ENCODE data around the gene TRAF4. TPM values are rescaled to one million over a fixed set of nuclear protein-coding genes. Genes with fewer than 3 reads are reported as not detected.

The TRAF4 gene
- total RNA-seq, 2 experiments from 2014 or later, result 60.1 to 107 TPM

DNA sequence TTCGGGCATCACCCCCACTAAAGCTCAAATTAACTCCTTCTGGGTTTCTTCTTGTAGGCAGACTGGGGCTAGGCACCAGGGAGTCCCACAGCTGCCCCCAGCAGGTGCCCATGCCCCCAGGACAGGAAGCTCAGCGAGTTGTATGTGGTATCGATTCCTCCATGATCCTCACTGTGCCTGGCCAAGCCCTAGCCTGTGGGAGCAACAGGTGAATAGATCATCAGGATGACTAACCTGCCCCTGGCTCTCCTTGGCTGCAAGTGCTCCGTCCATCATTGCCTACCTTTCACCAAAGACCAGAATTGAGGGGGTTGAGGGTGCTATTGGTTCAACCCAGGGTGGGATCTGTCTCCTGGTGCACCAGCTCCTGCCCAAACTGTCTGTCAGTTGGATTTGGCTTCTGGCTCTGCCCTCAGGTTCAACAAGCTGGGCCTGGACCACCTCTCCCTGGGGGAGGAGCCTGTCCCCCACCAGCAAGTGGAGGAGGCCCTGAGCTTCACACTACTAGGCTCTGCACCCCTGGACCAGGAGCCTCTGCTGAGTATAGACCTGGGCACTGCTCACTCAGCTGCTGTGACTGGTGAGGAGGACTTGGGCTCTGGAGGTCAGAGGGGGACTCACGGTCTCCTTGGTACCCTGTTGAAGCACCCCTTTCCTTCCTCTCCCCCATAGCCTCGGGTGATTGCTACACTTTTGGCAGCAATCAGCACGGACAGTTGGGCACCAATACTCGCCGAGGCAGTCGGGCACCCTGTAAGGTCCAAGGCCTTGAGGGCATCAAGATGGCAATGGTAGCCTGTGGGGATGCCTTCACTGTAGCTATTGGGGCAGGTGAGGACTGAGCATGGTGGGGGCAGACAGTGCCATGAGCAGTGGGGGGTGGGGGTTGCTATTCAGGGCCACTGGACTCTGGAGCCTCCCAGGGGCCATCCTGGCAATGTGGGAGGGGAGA lies 3.1 kb upstream of the TRAF4 start:
- ATAC-seq (no peak), DNase-seq (no peak)
- CTCF ChIA-PET, result interaction anchor here (1.7 to 16.9 kb wide), 4 partner anchors 9 to 213 kb away, joined by 4 to 591 read pairs (median 19); partner anchors contain the start of genes NEK8 and TLCD1
- Mint-ChIP-seq H3K27ac (no peak overlapping the region), H3K4me3 (no peak overlapping the region), H3K9me3 (ENCODE audit: low read depth) (peaks cover 3% of the 10 kb centered on the region), H3K4me1 (peaks cover 30% of the 10 kb centered on the region), H3K27me3 (no peaks in the 10 kb centered on the region), H3K36me3 (peaks cover 21% of the 10 kb centered on the region)

DNA sequence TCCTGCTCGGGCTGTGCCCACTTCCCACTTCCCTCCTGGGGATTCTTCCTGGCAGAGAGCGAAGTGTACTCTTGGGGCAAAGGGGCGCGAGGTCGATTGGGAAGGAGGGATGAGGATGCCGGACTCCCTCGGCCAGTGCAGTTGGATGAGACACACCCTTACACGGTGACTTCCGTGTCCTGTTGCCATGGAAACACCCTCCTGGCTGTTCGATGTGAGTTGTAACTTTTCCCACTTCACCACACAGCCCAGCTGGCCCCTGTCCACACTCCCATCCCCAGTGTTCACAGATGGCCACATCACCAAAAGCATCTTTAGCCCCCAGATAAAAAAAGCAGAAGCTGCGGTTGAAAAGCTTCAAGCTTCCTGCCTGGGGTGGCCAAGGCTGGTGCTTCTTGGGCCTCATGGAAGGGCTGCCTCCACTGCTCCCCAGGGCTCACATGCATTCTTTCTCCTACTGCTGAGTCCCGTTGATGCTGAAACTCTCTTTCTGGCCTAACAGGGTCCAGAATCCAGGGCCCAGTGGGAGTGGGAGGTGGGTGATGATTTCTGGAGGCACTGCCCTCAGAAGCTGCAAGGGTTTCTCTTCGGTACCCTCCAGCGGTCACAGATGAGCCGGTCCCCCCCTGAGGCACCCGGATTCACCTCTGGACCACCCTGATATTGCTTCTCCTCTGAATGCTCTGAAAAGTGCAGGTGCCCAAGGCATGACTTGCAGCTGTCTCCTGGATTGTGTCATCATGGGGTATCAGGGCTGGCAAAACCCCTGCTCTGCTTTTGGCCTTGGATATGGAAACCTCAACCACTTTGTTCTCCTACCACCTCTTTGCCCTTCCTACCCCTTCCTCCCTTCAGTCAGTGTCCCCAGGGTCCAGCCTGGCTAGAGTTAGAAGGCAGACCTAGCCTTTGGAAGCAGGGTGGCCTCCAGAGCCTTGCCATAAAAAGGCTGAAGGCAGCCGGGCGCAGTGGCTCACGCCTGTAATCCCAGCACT lies 2.2 kb upstream of the TRAF4 start:
- DNase-seq (no peak), ATAC-seq (no peak)
- CTCF ChIA-PET, result interaction anchor here (1.6 to 16.9 kb wide), 6 partner anchors 8 to 212 kb away, joined by 3 to 591 read pairs (median 8); partner anchors contain the start of genes FLOT2, NEK8 and TLCD1
- Mint-ChIP-seq H3K27ac (no peak overlapping the region), H3K27me3 (no peaks in the 10 kb centered on the region), H3K4me1 (peaks cover 36% of the 10 kb centered on the region), H3K9me3 (ENCODE audit: low read depth) (peaks cover 3% of the 10 kb centered on the region), H3K4me3 (no peak overlapping the region), H3K36me3 (peaks cover 19% of the 10 kb centered on the region)

DNA sequence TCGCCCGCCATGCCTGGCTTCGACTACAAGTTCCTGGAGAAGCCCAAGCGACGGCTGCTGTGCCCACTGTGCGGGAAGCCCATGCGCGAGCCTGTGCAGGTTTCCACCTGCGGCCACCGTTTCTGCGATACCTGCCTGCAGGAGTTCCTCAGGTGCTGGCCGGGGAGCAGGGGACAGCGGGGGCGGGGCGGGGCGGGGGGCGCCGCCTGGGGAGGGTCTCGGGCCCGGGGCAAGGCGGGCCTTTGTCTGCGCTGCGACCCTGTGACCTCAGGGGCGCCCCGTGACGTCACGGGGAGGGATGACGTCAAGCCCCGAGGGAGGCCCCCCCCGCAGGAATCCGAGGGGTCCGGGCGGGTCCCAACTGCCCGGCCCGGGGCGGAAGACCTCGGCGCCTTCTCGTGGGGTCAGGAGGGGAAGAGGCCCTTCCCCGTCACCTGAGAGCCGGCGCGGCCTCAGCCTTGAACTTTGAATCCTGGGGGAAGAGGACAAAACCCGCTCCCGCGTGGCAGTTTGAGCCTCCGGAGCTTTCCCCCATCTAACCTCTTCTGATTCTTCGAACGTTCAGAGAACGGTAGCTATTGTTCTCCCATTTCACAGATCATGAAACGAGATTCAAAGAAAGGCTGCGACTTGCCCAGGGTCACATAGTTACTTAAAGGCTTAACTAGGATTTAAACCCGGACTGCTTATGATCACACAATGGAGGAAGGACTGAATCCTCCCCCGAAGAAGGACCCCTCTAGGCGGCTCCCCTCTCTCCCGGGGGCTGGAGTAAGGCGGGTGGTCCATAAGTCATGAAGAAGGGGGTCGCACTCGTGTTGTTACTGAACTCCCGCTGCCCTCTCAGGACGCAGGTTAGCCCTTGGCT lies 527 bp downstream of the TRAF4 start:
- ATAC-seq (peak; percentile 46), DNase-seq (peak; percentile 82)
- Mint-ChIP-seq H3K27ac (peak overlapping the region; percentile 95), H3K9me3 (ENCODE audit: low read depth) (peaks cover 3% of the 10 kb centered on the region), H3K4me1 (peaks cover 38% of the 10 kb centered on the region), H3K36me3 (peaks cover 13% of the 10 kb centered on the region), H3K27me3 (no peaks in the 10 kb centered on the region), H3K4me3 (peak overlapping the region; percentile 89)
- CTCF ChIA-PET, result interaction anchor here (0.9 to 16.9 kb wide), 7 partner anchors 15 to 151 kb away, joined by 3 to 591 read pairs (median 5); partner anchors contain the start of genes NEK8, RPL23A and TLCD1

DNA sequence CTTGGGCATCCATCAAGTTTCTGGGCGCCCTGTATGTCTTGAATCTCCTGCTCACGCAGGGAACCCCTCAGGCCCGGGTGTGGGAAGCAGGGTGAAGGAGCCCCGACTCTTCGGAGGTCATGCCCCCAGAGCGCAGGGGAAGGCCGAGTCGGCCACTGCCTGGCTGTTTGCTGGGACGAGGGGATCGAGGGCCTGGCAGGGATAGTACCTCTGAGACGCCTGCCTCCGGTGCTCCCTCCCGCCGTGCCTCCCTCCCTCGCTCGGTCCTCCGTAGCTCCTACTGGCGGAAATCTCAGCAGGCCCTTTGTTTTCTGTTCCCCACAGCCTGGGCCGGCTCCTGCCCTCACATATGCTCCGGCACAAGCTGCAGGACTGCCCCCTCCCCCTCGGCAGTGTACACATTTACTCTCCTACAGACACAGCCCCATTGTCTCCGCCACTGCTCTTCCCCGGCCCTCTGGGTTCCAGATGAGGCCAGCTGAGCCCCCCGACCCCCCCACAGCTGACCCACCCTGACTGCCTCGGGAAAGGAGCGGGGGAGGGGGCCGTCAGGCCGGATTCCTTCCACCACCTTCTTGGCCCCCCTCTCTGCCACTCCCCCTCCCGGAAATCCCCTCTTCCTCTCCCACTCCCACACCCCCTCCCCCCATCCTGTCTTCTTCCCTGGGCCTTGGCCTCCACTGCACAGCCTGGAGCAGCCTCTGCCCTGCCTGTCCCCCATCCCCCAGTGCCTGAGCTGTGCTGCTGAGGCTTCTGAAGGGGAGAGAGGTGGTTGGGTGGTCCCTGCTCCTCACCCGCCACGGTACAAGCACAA lies 1.4 kb downstream of the TRAF4 start:
- DNase-seq, result peak; percentile 62
- Mint-ChIP-seq H3K36me3 (peaks cover 11% of the 10 kb centered on the region), H3K9me3 (ENCODE audit: low read depth) (no peaks in the 10 kb centered on the region), H3K4me3 (peak overlapping the region; percentile 89), H3K27ac (peak overlapping the region; percentile 95), H3K4me1 (peaks cover 39% of the 10 kb centered on the region), H3K27me3 (no peaks in the 10 kb centered on the region)
- peak; percentile 10 for ATAC-seq
- CTCF ChIA-PET, result interaction anchor here (0.8 to 16.9 kb wide), 7 partner anchors 16 to 150 kb away, joined by 3 to 591 read pairs (median 5); partner anchors contain the start of genes NEK8, RPL23A and TLCD1

DNA sequence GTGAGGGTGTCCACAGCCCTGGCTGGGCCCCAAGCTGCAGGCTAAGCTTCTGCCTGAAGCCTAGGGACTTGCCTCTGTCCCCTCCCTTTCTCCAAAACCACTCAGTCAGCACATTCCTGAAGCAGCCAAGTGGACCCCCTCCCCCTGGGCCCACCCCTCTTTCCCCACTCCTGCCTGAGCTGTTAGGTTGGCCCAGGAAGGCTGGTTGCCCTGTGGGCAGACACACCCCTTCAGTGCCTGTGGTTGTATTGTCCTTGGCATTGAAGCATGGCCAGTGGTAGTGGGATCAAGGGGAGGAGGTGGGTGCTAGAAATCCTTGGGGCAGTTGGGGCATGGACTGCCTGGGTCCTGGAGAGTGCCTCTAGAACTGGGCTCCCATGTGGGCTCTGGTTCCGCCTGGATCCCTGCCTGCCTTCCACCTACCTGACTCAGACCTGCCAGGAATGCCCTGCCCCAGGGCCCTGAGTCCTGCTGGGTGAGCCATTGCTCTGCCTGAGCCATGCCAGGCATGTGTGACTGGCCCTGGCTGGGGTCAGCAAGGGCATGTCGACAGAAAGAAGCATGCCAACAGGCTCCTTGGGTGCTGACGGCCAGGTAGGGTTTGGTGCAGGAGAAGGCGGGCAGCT lies 2.1 kb downstream of the TRAF4 start:
- Mint-ChIP-seq H3K4me3 (peak overlapping the region; percentile 89), H3K27ac (peak overlapping the region; percentile 72), H3K36me3 (peaks cover 7% of the 10 kb centered on the region), H3K4me1 (peaks cover 44% of the 10 kb centered on the region), H3K27me3 (no peaks in the 10 kb centered on the region), H3K9me3 (ENCODE audit: low read depth) (no peaks in the 10 kb centered on the region)
- ATAC-seq (no peak), DNase-seq (no peak)
- CTCF ChIA-PET, result interaction anchor here (0.8 to 16.9 kb wide), 4 partner anchors 16 to 68 kb away, joined by 3 to 591 read pairs (median 18); partner anchors contain the start of genes NEK8, RPL23A and TLCD1

DNA sequence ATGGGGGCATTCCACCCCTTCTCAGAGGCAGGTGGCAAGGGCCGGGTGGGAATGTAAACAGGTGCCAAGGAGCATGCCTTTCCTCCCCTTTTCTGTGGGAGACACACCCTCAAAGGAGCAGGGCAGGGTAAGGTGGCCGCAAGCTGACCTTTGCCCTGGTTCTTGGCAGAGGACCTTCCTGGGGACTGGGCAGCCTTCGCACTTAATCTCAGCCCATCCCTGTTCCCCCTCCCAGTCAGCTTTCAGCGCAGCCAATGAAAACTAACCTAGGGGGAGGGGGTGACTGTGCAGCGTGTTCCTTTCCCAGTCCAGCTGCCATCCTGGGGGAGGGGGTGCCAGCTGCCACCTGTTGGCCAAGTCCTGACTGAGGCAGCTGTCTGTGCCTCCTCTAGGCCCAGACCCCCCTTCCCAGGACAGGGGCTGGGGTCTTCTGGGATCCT lies 2.8 kb downstream of the TRAF4 start:
- Mint-ChIP-seq H3K9me3 (ENCODE audit: low read depth) (no peaks in the 10 kb centered on the region), H3K36me3 (peaks cover 7% of the 10 kb centered on the region), H3K4me1 (peaks cover 44% of the 10 kb centered on the region), H3K27ac (peak overlapping the region; percentile 72), H3K4me3 (no peak overlapping the region), H3K27me3 (no peaks in the 10 kb centered on the region)
- DNase-seq (no peak), ATAC-seq (no peak)
- CTCF ChIA-PET, result interaction anchor here (1.0 to 16.9 kb wide), 4 partner anchors 10 to 18 kb away, joined by 3 to 591 read pairs (median 15); partner anchors contain the start of genes NEK8 and TLCD1

DNA sequence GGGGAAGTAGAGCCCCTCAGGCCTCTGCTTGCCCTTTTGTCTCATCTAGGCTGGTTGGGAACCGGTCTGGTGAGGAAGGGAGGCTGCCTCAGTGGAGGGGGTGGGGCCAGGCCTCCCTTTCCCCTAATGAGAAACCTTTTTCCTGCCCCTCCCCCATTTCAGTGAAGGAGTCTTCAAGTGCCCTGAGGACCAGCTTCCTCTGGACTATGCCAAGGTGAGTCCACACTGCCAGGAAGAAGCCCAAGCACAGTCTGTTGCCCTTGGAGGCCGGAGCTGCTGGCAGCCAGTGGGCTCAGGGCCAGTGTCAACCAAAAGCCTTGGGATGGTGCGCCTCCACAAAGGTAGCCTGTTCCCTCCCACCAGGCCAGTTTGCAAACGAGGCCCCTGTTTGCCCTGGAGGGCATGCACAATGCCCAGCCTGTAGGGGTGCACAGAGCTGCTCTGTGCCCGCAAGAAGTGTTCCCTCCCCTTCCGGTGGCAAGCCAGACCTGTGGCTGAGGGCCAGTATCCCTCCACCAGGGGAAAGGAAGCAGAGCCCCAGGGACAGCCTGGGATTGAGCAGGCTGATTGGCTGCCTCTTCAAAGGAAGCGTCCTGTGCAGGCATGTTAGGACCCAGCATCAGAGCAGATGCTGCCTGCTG lies 3.4 kb downstream of the TRAF4 start:
- no peak overlapping the region for H3K4me3 Mint-ChIP-seq
- CTCF ChIA-PET, result interaction anchor here (1.0 to 16.9 kb wide), 3 partner anchors 10 to 18 kb away, joined by 3 to 591 read pairs (median 3); partner anchors contain the start of genes NEK8 and TLCD1

DNA sequence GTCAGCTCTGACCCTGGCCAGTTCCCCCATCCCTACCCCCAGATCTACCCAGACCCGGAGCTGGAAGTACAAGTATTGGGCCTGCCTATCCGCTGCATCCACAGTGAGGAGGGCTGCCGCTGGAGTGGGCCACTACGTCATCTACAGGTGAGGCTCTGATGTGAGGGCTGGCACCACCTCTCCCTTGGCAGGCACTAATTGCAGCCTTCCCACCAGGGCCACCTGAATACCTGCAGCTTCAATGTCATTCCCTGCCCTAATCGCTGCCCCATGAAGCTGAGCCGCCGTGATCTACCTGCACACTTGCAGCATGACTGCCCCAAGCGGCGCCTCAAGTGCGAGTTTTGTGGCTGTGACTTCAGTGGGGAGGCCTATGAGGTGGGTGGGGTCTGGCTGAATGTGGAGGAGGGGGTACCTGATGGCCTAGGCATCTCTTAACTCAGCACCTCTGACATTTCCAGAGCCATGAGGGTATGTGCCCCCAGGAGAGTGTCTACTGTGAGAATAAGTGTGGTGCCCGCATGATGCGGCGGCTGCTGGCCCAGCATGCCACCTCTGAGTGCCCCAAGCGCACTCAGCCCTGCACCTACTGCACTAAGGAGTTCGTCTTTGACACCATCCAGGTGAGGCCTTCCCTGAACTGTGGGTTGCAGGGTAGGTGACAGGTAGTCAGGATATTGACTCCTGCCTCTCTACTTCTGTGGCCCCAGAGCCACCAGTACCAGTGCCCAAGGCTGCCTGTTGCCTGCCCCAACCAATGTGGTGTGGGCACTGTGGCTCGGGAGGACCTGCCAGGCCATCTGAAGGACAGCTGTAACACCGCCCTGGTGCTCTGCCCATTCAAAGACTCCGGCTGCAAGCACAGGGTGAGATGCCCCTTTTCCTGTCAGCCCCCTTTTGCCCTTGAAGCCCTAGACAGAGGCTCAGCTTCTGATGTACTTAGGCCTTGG lies 4.3 kb downstream of the TRAF4 start:
- DNase-seq (no peak), ATAC-seq (no peak)
- CTCF ChIA-PET, result interaction anchor here (1.0 to 16.9 kb wide), 6 partner anchors 10 to 101 kb away, joined by 3 to 591 read pairs (median 24); partner anchors contain the start of genes NEK8, RPL23A and TLCD1
- no peak overlapping the region for H3K4me3 Mint-ChIP-seq
- H3K36me3 Mint-ChIP-seq, result peaks cover 5% of the 10 kb centered on the region
- no peaks in the 10 kb centered on the region for H3K9me3 Mint-ChIP-seq (ENCODE audit: low read depth)
- H3K27me3 Mint-ChIP-seq, result no peaks in the 10 kb centered on the region
- peak overlapping the region; percentile 9 for H3K27ac Mint-ChIP-seq
- H3K4me1 Mint-ChIP-seq, result peaks cover 39% of the 10 kb centered on the region

More for the DNA sequence above, 3.4 kb downstream of the TRAF4 start:
- no peaks in the 10 kb centered on the region for H3K27me3 Mint-ChIP-seq
- H3K36me3 Mint-ChIP-seq, result peaks cover 5% of the 10 kb centered on the region
- no peak for DNase-seq
- peaks cover 41% of the 10 kb centered on the region for H3K4me1 Mint-ChIP-seq
- no peak for ATAC-seq
- H3K27ac Mint-ChIP-seq, result peak overlapping the region; percentile 32
- no peaks in the 10 kb centered on the region for H3K9me3 Mint-ChIP-seq (ENCODE audit: low read depth)

DNA sequence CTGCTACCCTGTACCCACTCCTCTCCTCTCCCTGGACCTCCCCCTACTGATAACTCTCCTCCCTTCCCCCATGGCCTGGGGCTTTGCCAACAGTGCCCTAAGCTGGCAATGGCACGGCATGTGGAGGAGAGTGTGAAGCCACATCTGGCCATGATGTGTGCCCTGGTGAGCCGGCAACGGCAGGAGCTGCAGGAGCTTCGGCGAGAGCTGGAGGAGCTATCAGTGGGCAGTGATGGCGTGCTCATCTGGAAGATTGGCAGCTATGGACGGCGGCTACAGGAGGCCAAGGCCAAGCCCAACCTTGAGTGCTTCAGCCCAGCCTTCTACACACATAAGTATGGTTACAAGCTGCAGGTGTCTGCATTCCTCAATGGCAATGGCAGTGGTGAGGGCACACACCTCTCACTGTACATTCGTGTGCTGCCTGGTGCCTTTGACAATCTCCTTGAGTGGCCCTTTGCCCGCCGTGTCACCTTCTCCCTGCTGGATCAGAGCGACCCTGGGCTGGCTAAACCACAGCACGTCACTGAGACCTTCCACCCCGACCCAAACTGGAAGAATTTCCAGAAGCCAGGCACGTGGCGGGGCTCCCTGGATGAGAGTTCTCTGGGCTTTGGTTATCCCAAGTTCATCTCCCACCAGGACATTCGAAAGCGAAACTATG lies 5.2 kb downstream of the TRAF4 start:
- no peaks in the 10 kb centered on the region for H3K9me3 Mint-ChIP-seq (ENCODE audit: low read depth)
- CTCF ChIA-PET, result interaction anchor here (0.8 to 16.9 kb wide), 16 partner anchors 9 to 204 kb away, joined by 3 to 591 read pairs (median 8); partner anchors contain the start of genes FAM222B, NEK8, RPL23A and TLCD1
- peaks cover 37% of the 10 kb centered on the region for H3K4me1 Mint-ChIP-seq
- H3K36me3 Mint-ChIP-seq, result peaks cover 5% of the 10 kb centered on the region
- DNase-seq (no peak), ATAC-seq (no peak)
- peak overlapping the region; percentile 1 for H3K27ac Mint-ChIP-seq
- H3K4me3 Mint-ChIP-seq, result no peak overlapping the region
- no peaks in the 10 kb centered on the region for H3K27me3 Mint-ChIP-seq

Measured in activated CD8-positive, alpha-beta memory T cell treated with anti-CD3 and anti-CD28 coated beads, Interleukin-2, amount 10 ng/mL, durations not matched to agents 7 days and 5 days (primary cell).